HepG2 (cell line): Measurements from ENCODE around the gene PTEN. TPM values are rescaled to one million over a fixed set of nuclear protein-coding genes. Genes with fewer than 3 reads are reported as not detected.

Experiments used
- ARNTL ChIP-seq: sonication (generic); formaldehyde crosslinking; IDR thresholded peaks from 2 replicates; pipeline ENCODE4 v1.4.0; 2020; ENCODE audit warnings: mild to moderate bottlenecking, missing genetic modification reagents
- ATAD3A ChIP-seq: sonication (generic); formaldehyde crosslinking; IDR thresholded peaks from 2 replicates; pipeline ENCODE4 v1.4.0; 2020; ENCODE audit warnings: missing genetic modification reagents
- CBX5 ChIP-seq: sonication (generic); formaldehyde crosslinking; IDR thresholded peaks from 2 replicates; pipeline ENCODE4 v1.4.0; 2020; ENCODE audit warnings: missing genetic modification reagents, borderline replicate concordance
- IKZF4 ChIP-seq: sonication (generic); formaldehyde crosslinking; IDR thresholded peaks from 2 replicates; pipeline ENCODE4 v1.5.1; 2020; ENCODE audit warnings: borderline replicate concordance, mild to moderate bottlenecking, low read depth, missing genetic modification reagents; ENCODE audit errors: not compliant biosample characterization
- KAT2B ChIP-seq: fragments of 150-350 bp; IDR thresholded peaks from 2 replicates; pipeline ENCODE4 v1.6.1; 2014; ENCODE audit warnings: low read depth, low read length, borderline replicate concordance
- KDM3A ChIP-seq: IDR thresholded peaks from 2 replicates; pipeline ENCODE4 v1.6.1; 2018; ENCODE audit warnings: low read depth, missing compliant biosample characterization
- MED1 ChIP-seq: sonication (generic); formaldehyde crosslinking; IDR thresholded peaks from 2 replicates; pipeline ENCODE4 v1.4.0; 2020; ENCODE audit warnings: missing genetic modification reagents
- NFAT5 ChIP-seq: sonication (generic); formaldehyde crosslinking; IDR thresholded peaks from 2 replicates; pipeline ENCODE4 v1.4.0; 2020; ENCODE audit warnings: missing genetic modification reagents
- NR1H2 ChIP-seq: sonication (generic); formaldehyde crosslinking; IDR thresholded peaks from 2 replicates; pipeline ENCODE4 v1.8.1; 2022; ENCODE audit warnings: low read depth, missing genetic modification reagents, borderline replicate concordance
- PHF8 ChIP-seq: sonication (generic); formaldehyde crosslinking; IDR thresholded peaks from 2 replicates; pipeline ENCODE4 v1.5.0; 2020; ENCODE audit warnings: missing genetic modification reagents
- RFXAP ChIP-seq: sonication (generic); formaldehyde crosslinking; IDR thresholded peaks from 2 replicates; pipeline ENCODE4 v1.4.0; 2020; ENCODE audit warnings: missing genetic modification reagents, borderline replicate concordance
- SCMH1 ChIP-seq: sonication (generic); formaldehyde crosslinking; IDR thresholded peaks from 2 replicates; pipeline ENCODE4 v1.9.0; 2021; ENCODE audit warnings: missing genetic modification reagents, mild to moderate bottlenecking, borderline replicate concordance
- SIN3A ChIP-seq: IDR thresholded peaks from 2 replicates; pipeline ENCODE4 v1.6.1; 2011; ENCODE audit warnings: low read depth, mild to moderate bottlenecking, control low read depth, low read length, borderline replicate concordance
- SIX4 ChIP-seq: sonication (generic); formaldehyde crosslinking; IDR thresholded peaks from 2 replicates; pipeline ENCODE4 v1.4.0; 2020; ENCODE audit warnings: missing genetic modification reagents
- ZBTB7A ChIP-seq: sonication (generic); formaldehyde crosslinking; IDR thresholded peaks from 2 replicates; pipeline ENCODE4 v1.8.0; 2022; ENCODE audit warnings: mild to moderate bottlenecking, missing genetic modification reagents
- ZFP36L1 ChIP-seq: sonication (generic); formaldehyde crosslinking; IDR thresholded peaks from 2 replicates; pipeline ENCODE4 v1.8.0; 2022; ENCODE audit warnings: mild to moderate bottlenecking, missing genetic modification reagents, moderate library complexity
- ZFX ChIP-seq: sonication (generic); formaldehyde crosslinking; IDR thresholded peaks from 2 replicates; pipeline ENCODE4 v1.4.0; 2020; ENCODE audit warnings: mild to moderate bottlenecking, low read depth, missing genetic modification reagents, moderate library complexity
- ZNF260 ChIP-seq: sonication (generic); formaldehyde crosslinking; IDR thresholded peaks from 2 replicates; pipeline ENCODE4 v1.4.0; 2020; ENCODE audit warnings: missing genetic modification reagents, low read depth, mild to moderate bottlenecking, borderline replicate concordance
- ZNF263 ChIP-seq: sonication (generic); formaldehyde crosslinking; IDR thresholded peaks from 2 replicates; pipeline ENCODE4 v1.4.0; 2020; ENCODE audit warnings: missing genetic modification reagents
- ZNF564 ChIP-seq: sonication (generic); formaldehyde crosslinking; IDR thresholded peaks from 2 replicates; pipeline ENCODE4 v1.8.1; 2023; ENCODE audit warnings: mild to moderate bottlenecking, missing genetic modification reagents
- ZNF773 ChIP-seq: sonication (generic); formaldehyde crosslinking; IDR thresholded peaks from 2 replicates; pipeline ENCODE4 v1.4.0; 2020; ENCODE audit warnings: missing genetic modification reagents, borderline replicate concordance
- polyA plus RNA-seq, 8 experiments: library from polyadenylated mRNA; depleted of rRNA in 3 of 8; stranded (reverse) in 7 of 8; unstranded in 1 of 8; fragments of >200 nt; fragmentation: Illumina TruSeq in 4 of 8; extraction: Trizol in 4 of 8; gene quantifications; 2 replicates each; pipeline versions ENCODE4 v1.2.1 to v1.2.3, GENCODE V29; 2011 to 2016; ENCODE audit warnings: low read depth in 4 of 8, missing spikeins in 1 of 8, mixed read lengths in 1 of 8; ENCODE audit not compliant: insufficient read depth in 1 of 8
- total RNA-seq, 5 experiments: library from RNA; depleted of rRNA; stranded (reverse); fragments of >200 nt; fragmentation: Illumina TruSeq; extraction: Trizol; gene quantifications; 2 replicates each; pipeline ENCODE4 v1.2.3, GENCODE V29; 2016; ENCODE audit warnings: low read depth in 1 of 5
- TF ChIP-seq, protein P1 (sequence below): sonication (generic); formaldehyde crosslinking; IDR thresholded peaks from 2 replicates; pipeline ENCODE4 v1.5.0; 2020; ENCODE audit warnings: mild to moderate bottlenecking, missing genetic modification reagents

PTEN gene
- total and polyA plus RNA-seq, 2 of the 13 experiments (the other 11 are each of a cell fraction or from before 2014, with no cell fraction given), result 30.3 to 61.3 TPM

GRCh38 chr10:87863053-87863943, at the start of gene PTEN, which contains the start of gene KLLN (continued):
- TF ChIP-seq ATAD3A (CRISPR knock-in tag), result no peak
- peak; percentile 58; the same call in 1 of the 2 replicates for TF ChIP-seq ZNF773 (CRISPR knock-in tag)
- peak; percentile 24; the same call in 1 of the 2 replicates for TF ChIP-seq NR1H2 (CRISPR knock-in tag)
- TF ChIP-seq PHF8 (CRISPR knock-in tag), result peak; percentile 51
- TF ChIP-seq ZFP36L1 (CRISPR knock-in tag), result peak; percentile 71; the same call in 1 of the 2 replicates
- TF ChIP-seq SIX4 (CRISPR knock-in tag), result peak; percentile 64; the same call in 1 of the 2 replicates
- TF ChIP-seq IKZF4 (CRISPR knock-in tag), result peak; percentile 63
- TF ChIP-seq ZNF564, result no peak
- TF ChIP-seq MED1 (CRISPR knock-in tag), result peak; percentile 81
- peak; percentile 68; the same call in 1 of the 2 replicates for TF ChIP-seq CBX5 (CRISPR knock-in tag)
- TF ChIP-seq KAT2B, result no peak; the same call in 1 of the 2 replicates
- TF ChIP-seq KDM3A (CRISPR knock-in tag), result 0 out of 2 replicates have a peak, but pooled peaks have one; percentile 73
- TF ChIP-seq, protein P1, sequence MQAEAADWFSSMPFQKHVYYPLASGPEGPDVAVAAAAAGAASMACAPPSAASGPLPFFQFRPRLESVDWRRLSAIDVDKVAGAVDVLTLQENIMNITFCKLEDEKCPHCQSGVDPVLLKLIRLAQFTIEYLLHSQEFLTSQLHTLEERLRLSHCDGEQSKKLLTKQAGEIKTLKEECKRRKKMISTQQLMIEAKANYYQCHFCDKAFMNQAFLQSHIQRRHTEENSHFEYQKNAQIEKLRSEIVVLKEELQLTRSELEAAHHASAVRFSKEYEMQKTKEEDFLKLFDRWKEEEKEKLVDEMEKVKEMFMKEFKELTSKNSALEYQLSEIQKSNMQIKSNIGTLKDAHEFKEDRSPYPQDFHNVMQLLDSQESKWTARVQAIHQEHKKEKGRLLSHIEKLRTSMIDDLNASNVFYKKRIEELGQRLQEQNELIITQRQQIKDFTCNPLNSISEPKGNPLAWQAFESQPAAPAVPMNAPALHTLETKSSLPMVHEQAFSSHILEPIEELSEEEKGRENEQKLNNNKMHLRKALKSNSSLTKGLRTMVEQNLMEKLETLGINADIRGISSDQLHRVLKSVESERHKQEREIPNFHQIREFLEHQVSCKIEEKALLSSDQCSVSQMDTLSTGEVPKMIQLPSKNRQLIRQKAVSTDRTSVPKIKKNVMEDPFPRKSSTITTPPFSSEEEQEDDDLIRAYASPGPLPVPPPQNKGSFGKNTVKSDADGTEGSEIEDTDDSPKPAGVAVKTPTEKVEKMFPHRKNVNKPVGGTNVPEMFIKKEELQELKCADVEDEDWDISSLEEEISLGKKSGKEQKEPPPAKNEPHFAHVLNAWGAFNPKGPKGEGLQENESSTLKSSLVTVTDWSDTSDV (CRISPR knock-in tag), result no peak
- TF ChIP-seq ZBTB7A (CRISPR knock-in tag), result 0 out of 2 replicates have a peak, but pooled peaks have one; percentile 21
- no peak for TF ChIP-seq SCMH1 (CRISPR knock-in tag)
- peak; percentile 54; the same call in 1 of the 2 replicates for TF ChIP-seq ZNF263
- peak; percentile 55; the same call in 1 of the 2 replicates for TF ChIP-seq SIN3A
- TF ChIP-seq ZFX (CRISPR knock-in tag), result peak; percentile 76
- TF ChIP-seq RFXAP (CRISPR knock-in tag), result peak; percentile 68; the same call in 1 of the 2 replicates
- no peak; the same call in 1 of the 2 replicates for TF ChIP-seq NFAT5 (CRISPR knock-in tag)
- peak; percentile 92 for TF ChIP-seq ARNTL (CRISPR knock-in tag)
- TF ChIP-seq ZNF260, result no peak
